MV-4-11 (cell line): ENCODE data around the gene CNTNAP2.
A peak's percentile ranks its signal among the peaks of the same experiment; 100 is the strongest.

ENCODE experiments used
- DNase-seq: peaks from one replicate; lab custom pipeline; 2025; lab: John Stamatoyannopoulos, UW

CNTNAP2 gene

DNA sequence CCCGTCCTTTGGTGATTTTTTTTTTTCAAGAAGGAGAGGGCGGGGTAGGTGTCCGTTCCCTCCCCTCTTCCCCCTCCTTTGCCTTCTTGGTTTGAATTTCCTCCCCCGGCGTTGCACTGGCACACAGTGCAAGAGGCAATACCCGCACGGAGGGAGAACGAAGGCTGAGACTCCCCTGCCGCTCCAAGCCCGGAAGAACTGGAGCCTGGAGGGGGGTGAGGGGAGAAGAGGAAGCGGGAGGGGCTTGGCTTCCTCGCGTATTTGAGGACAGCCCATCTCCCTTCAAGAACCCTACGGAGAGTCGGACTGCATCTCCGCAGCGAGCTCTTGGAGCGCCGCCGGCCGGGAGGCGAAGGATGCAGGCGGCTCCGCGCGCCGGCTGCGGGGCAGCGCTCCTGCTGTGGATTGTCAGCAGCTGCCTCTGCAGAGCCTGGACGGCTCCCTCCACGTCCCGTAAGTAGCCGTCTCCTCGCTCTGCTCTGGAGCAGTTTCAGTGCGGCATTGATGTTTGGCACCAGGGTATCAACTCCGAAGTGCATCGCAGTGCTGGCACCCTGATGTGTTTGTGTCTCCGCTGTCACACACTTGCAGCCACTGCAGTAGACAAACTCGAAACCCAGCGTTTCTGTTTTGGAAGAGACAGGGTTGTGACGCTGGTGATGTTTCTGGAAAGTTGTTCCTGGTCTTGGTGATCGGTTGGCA, at the start of gene CNTNAP2:
TSS of gene CNTNAP2 (plus strand) at position 281 of the 702 bp plus-strand sequence. CDS start at position 357, 76 bp downstream.
- peak; percentile 21 for DNase-seq

DNA sequence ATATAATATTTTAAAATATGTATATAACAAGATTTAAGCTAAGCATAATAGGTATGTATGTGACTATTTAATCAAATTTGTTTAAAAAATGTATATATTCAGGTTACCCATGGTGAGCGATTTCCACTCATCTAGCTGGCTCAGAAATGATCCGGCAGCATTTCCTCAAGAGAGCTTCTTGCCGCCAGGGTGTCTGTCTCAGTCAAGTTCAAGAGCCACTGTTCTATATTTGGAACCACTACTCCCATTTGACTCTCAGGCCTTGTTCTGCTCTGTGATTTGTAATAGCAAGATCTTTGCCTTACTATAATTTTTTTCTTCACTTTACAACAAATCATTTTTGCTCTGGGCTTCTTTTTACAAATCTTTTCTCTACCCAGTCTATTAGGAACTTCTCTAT, 48.7 kb upstream of the CNTNAP2 start:
- DNase-seq, result no peak

DNA sequence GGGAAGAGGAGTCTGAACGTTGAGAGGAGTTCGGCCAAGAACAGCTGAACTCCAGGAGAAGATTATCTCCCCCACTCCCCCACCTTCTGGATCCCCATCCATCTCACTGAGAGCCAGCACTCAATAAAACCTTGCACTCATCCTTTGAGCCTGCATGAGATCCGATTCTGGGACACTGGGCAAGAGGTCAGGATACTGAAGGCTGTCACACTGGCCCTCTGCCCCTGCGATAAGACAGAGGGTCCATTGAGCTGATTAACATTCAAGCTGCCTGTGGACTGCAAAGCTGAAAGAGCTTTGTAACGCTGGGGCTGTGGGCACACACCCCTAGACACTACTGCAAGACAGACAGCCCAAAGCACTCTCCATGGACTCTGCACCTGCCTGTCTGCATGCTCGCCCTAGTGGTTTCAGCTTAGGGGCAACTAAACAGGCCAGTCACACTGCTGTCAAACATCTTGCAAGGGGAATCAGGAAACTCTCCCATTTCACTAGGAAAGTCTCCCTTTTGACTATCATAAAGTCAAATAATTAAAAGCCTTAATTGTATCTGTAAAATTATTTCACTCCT, 42.3 kb upstream of the CNTNAP2 start:
- no peak for DNase-seq

DNA sequence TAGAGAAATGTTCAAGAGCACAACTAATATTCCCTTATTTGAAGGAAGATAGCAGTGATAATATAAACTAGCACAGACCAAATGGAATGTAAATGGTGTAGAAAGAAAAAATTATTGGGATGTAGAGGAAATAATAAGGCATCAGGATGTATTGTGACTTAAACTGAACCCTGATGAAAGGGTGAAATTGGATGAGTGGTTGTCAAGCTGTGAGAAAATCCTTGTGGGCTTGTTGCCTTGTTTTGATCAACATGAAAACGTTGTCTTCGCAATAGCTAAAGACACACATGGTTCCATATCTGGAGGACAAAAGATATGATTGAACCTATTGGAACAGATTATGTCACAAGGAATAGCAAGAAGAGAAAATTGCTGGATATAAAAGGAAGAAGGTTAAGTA, 40.3 kb upstream of the CNTNAP2 start:
- DNase-seq, result no peak

DNA sequence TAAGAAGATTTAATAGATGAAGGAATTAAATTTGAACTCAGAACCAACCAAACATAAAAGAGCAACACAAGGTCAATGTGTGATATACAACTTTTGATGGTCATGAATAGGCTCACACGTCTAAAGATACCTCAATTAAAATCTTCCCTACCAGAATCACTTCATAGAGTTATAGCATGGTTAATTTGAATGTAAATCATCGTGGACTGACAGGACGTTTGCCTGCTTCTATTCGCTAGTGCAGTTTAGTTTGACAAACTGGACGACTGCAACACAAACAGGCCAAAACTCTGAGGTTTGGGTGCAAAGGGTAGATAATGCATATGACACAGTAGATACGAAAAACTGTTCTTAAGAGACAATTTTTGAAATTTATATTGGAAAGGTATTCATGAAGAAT, 32.5 kb upstream of the CNTNAP2 start:
- no peak for DNase-seq

DNA sequence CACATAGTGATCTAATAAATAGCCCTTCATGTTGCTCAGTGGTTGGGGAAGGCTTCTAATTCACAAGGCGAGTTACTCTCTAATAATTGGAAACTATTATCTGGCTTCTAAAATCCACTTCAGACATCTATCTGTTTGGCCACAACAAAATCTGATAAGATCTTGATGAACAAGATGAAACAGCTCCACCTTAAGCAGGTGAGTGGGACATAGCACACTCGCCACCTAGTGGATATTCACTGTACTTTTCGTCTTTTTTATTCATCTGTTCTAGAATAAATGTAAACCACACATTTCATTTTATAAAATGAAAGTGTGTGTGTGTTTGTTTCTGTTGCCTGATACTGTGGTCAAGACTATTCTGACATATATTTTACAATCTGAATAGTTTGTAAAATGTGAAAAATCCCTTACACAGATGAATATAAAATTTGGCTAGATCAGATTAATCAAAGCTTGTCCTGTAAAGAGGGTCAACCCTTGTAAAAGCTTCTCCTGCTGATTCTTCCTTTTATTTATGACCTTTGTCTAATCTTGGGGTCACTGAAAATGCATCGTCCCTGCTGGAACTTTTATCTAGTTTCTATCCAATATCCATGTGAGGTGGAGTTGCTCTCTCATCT, 26.5 kb upstream of the CNTNAP2 start:
- DNase-seq, result peak; percentile 7

DNA sequence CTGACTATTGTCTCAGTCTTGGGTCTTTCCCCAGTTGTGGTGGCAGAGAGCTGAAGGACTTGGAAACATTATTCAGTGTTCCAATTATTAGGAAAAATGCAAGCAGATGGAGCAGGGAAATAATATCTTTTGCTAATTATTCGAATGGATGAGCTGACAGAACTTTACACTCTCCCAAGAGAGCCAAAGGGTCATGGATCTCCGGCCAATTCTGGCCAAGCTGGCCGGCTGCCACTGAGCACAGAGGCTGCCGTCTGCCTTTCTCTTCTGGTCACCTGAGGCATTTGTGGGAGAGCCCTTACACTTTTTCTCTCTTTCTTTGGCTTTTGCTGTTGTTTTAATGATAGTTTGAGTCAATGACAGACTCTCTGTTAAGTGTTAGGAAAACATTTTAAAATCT, 22.2 kb upstream of the CNTNAP2 start:
- DNase-seq, result no peak

DNA sequence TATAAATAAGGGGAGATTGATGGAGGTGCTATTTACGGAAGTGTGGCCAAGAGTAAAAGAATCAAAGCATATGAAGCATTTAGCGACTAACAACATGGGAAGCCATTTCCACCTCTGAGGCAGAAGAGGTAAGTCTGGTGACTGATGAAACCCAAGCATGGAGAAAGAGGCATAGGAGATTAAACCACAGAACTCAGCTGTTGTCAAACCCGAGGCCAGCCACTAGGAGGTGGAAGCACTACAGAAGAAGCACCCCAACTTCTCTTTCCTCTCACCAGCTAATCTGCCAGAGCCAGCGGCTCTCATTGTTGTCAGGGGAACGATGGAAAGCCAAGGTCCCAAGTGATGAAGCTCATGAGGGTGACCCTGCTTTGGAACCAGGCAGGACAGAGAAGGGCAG, 19.6 kb upstream of the CNTNAP2 start:
- DNase-seq, result peak; percentile 1

DNA sequence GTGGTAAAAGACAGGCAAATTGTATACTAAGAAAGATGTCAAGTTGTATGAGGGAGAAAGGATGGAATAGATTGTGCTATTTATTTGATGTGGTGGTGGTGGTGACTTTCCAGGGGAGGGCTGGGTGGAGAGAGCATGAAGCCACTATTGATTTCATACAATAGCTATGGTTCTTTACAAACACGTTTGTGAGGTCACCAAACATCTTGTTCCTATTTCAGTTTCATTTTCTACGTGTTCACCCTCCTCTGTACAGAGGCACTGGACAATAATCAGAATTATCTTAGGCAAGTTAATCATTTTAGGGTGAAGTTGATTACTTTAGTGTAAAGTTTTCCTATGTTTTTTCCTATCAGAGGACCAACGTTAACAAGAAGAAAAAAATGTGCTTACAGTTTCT, 10.3 kb upstream of the CNTNAP2 start:
- no peak for DNase-seq

DNA sequence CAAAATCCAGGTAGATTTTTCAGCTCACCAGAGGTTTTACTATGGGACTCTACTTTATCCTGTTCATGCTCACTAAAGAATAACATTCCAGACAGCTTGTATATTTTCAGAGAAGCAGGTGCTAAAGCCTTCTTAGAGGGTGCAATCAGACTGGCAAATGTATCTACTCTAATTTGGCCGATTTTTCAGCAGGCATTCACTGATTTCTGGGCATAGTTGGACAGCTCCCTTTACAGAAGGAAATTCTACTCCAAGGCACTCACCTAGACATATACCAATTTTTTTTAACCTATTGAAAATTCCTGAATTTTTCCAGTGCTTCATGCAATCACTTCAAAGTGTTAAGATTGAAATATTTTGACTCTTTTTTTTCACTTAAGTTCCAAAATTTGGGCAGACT, 3.8 kb upstream of the CNTNAP2 start:
- DNase-seq, result no peak

DNA sequence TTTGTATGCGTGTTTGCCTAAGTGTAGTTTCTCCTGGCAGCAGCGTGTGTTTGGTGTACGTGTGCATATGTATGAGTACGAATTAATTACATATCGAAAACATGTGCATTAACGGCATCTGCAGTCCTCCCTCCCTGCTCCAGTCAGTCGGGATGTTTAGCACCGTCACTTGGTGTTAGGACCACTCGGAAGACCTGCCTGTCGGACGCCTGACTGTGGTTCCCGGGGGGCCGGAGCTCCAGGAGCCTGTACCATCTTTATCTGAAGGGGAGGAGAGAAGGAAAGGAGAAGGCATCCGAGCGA, 1.1 kb upstream of the CNTNAP2 start:
- DNase-seq, result no peak

DNA sequence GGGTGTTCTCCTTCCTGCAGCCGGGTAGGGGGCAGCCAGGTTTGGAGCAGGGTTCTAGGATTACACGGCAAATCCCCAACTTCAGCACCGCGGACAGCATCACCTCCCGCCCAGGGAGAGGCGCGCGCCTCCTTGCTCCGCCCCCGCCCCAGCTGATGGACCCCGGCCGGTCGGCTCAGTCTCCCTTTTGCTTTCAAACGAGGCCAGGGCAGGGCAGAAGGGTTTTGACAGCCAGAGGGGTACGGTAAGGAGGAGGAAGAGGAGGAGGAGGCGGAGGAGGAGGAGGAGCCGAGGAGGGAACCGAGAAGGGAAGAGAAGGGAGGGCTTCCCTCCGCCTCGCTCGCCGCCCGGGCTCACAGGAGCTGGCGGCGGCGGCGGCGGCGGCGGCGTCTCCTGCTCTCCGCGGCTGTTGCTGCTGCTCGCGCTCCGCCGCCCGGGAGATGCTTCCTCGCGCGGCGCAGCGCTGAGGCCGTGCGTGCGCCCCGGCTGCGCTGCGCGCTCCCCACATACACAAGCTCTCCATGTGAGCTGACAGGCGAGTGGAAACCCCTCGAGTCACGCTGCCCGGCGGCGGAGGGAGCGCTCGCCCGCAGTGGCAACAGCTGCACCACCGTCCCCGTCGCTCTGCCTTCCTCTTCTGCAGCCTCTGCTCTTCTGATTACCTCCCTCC, 615 bp upstream of the CNTNAP2 start:
- peak; percentile 64 for DNase-seq

DNA sequence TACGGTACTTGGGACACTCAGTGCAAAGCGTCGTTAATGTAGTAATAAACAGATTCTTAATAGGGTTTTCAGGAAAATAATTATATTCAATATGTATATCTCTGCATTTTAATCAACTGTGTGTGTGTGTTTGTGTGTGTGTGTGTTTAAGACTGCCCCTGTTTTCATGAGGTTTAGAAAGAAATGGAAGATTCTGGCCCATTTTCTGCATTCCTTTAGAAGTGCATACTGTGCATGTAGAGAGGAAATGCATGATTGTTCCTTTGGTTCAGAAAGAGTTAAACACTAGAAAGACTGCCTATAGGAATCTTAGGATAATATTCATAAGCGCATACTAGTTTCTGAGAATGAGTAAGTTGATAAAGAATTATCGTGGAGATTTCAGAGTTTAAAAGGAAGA, 975 bp downstream of the CNTNAP2 start:
- no peak for DNase-seq

DNA sequence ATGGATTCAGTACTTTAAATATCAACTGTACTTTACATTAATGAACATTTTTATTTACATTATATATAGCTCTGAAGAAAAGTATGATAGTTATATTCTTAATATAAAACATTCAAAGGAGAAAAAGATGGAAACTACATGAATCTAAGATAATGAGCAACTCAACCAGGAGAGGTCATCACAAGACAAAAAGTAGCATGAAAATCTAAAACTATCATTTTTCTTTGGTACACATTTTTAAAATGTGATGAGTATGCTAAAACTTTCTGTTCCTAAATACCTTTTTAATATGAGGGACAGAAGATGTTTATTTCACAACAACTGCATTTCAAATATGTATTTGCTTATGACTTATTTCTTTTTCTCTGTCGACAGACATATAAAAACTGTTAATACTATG, 2.4 kb downstream of the CNTNAP2 start:
- no peak for DNase-seq

DNA sequence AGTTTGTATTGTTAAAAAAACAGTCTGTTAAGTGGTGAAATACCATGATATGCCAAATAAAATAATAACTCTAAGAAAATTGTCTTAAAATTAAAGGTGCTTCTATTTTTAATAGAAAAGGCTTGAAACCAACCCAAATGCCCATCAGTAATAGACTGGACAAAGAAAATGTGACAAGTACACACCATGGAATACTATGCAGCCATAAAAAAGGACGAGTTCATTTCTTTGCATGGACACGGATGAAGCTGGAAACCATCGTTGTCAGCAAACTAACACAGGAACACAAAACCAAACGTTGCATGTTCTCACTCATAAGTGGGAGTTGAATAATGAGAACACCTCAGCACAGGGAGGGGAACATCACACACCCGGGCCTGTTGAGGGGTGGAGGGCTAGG, 7.1 kb downstream of the CNTNAP2 start:
- no peak for DNase-seq

DNA sequence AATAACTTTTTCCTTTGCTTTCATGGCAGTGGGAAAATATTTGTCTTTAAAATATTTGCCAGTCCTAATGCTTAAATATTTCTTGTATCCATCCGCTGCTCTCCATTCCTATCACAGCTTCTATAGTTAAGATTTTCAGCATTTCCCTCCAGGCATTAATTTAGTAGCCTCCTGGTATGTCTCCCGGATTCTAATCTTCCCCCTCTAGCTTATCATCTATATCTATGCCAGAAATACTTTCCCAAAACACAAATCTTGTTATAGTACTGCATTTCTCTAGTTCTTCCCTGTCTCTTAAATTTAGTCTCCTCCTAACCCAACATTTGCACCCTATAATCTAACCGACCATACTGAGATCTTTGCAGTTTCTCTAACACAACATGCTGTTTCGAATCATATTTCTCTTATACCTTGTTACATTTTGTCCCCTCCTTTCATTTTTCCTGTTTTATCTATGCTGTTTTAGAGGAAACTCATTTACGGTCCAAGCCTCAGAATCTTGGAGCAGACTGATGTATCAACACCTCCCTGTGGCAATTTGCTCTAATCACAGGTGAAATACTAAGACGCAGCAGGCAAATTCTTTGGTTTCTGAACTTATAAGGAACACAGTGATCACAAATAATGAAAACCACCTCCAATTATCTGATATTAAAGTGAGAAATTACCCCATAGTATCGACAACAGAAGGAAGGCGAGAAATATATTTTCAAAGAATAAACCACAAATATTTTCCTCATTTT, 10.3 kb downstream of the CNTNAP2 start:
- DNase-seq, result no peak

DNA sequence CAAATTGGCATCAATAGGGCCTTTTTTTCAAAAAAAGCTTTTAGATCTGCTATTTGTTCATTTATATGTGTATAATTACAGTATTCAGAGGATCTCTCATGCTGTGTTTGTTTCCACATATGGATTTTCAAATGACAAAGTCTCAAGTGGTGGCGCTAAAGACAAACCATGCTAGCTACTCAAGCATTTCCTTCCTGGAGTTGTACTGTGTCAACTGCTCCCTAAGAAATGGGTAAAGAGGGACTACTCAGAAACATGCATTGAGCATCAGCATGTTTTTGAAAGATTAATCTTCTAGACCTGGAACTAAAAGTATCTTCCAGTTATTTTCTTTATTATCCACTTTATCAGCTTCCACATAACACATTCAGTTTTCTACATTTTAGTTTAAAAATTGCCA, 12.7 kb downstream of the CNTNAP2 start:
- no peak for DNase-seq

DNA sequence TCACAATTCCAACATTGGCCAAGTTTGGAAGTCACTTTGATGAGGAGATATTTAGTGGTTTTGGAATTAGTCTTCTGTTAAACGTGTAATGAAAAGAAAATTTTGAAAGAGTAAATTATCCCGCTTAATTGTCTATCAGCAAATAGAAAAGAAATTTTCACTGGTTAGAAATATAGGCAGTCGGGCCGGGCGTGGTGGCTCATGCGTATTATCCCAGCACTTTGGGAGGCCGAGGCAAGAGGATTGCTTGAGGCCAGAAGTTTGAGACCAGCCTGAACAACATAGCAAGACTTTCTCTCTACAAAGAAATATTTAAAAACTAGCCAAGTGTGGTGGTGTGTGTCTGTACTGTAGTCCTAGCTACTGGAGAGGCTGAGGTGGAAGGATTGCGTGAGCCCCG, 13.4 kb downstream of the CNTNAP2 start:
- no peak for DNase-seq

DNA sequence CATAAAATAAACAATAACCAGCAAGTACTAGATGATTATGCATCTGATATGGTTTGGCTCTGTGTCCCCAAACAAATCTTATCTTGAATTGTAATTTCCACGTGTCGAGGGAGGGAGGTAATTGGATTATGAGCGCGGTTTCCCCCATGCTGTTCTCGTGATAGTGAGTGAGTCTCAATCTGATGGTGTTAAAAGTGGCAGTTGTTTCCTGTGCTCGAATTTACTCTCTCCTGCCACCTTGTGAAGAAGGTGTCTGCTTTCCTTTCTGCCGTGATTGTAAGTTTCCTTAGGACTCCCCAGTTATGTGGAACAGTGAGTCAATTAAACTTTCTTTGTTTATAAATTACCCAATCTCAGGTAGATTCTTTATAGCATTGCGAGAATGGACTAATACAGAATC, 15.1 kb downstream of the CNTNAP2 start:
- no peak for DNase-seq

DNA sequence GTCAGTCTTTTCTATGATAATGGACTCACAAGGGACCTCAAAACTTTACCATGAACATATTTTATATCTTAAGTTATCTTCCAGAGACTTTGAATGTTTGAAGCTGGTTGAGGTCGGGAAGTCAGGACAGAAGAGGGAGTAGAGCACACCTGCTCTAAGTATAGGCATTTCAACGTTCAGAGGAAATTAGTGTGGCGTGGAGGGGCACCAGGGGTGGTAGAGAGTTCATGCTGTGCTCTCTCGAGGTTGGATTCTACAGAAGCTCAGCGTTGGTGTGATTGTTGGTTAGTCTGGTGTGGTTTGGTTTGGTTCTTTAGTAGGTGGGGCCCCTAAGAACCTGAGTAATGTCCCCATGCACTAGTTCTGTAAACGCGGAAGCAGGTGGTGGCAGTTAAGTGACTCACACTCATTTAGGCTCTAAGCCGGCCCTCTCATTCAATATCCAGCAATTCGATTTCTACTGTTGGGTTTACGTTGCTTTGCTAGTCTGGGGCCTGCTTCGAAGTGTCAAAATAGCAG, 19.8 kb downstream of the CNTNAP2 start:
- DNase-seq, result peak; percentile 66

DNA sequence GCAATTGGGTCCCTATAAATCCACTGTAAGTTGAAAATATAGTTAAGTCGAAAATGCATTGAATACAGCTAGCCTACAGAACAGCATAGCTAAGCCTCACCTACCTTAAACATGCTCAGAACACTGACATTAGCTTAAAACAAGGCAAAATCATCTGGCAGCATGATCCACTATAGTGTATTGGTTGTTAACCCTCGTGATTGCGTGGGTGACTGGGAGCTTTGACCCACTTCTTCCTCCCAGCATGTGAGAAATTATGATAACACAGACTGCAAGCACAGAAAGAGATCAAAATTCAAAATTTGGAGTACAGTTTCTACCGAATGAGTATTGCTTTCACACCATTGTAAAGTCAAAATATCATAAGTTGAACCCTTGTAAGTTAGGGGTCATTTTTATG, 22.3 kb downstream of the CNTNAP2 start:
- no peak for DNase-seq

DNA sequence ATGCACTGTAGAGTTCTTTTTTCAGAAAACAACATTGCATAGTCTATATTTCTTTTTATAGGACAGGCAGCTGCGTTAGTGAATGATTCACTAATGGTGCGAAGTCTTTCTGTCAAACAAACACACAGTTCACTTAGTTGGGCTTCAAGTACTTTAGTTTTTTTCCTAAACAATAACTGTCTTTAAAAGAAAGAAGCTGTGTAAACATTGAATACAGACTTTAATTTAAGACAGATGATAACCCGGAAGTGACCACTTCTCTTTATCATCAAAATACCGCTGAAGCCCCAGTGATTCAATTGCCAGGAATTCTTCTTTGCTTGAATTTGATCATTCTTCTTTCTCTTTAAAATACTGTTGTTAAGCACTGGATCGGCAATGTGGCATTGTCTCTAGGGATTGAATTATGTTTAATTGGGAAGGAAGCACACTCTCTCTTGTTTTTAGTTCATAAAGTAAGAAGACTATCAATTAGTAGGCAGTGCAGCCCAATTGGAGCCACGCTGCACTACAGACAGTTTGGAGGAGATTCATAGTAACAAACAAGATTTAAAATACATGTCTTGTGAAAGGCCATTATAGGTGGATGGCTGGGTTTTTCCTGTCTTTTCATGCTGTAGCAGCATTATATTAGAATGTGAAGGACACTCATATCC, 30.4 kb downstream of the CNTNAP2 start:
- no peak for DNase-seq
